H1 (cell line): ENCODE data around the gene SLC9C1. TPM values are rescaled to one million over a fixed set of nuclear protein-coding genes. Genes with fewer than 3 reads are reported as not detected.

Source experiments
- CTCF ChIA-PET: fragments of 300-600 bp; sonication (Branson Sonifier 250); formaldehyde crosslinking; loops from one replicate; lab custom pipeline; 2021; ENCODE audit not compliant: partially characterized antibody; lab: Charles Lee
- POLR2A ChIA-PET: fragments of 300-600 bp; sonication (Branson Sonifier 250); formaldehyde crosslinking; loops from one replicate; lab custom pipeline; 2021; ENCODE audit warnings: inconsistent platforms; ENCODE audit not compliant: partially characterized antibody; lab: Charles Lee
- DNase-seq, 2 experiments: peaks; one replicate each; pipeline versions ENCODE4 v3.0.0 to v3.0.0-alpha.2; 2010 to 2022; ENCODE audit warnings: low spot score in 2 of 2, low read depth in 1 of 2, mixed read lengths in 1 of 2
- FAIRE-seq: peaks from 2 replicates; lab custom pipeline; 2011; peaks lifted over from hg19 to GRCh38; lab: Jason Lieb, UNC
- H2AFZ ChIP-seq: 2 replicates; pipeline ENCODE4 v1.8.1; 2012; ENCODE audit warnings: low read length, inconsistent platforms
- H2AK5ac ChIP-seq: 2 replicates; pipeline ENCODE4 v1.6.1; 2013; ENCODE audit warnings: low read depth, low read length
- H2BK120ac ChIP-seq: replicated peaks from 2 replicates; pipeline ENCODE3; 2013; ENCODE audit warnings: low read depth, low read length, inconsistent platforms
- H2BK12ac ChIP-seq: 2 replicates; pipeline ENCODE4 v1.6.1; 2013; ENCODE audit warnings: low read depth, low read length
- H2BK15ac ChIP-seq: 2 replicates; pipeline ENCODE4 v1.6.1; 2013; ENCODE audit warnings: low read length
- H2BK20ac ChIP-seq: 2 replicates; pipeline ENCODE4 v1.6.1; 2013; ENCODE audit warnings: low read length
- H2BK5ac ChIP-seq: 2 replicates; pipeline ENCODE4 v1.6.1; 2013; ENCODE audit warnings: low read depth, low read length
- H3K14ac ChIP-seq: 2 replicates; pipeline ENCODE4 v1.6.1; 2013; ENCODE audit warnings: inconsistent platforms; ENCODE audit not compliant: insufficient read length
- H3K18ac ChIP-seq: 2 replicates; pipeline ENCODE4 v1.6.1; 2013; ENCODE audit warnings: low read length; ENCODE audit errors: extremely low read depth
- H3K23ac ChIP-seq: 2 replicates; pipeline ENCODE4 v1.6.1; 2013; ENCODE audit warnings: inconsistent platforms; ENCODE audit not compliant: insufficient read length
- H3K23me2 ChIP-seq: 2 replicates; pipeline ENCODE4 v1.6.1; 2013; ENCODE audit warnings: low read depth, low read length
- H3K27ac ChIP-seq: 2 replicates; pipeline ENCODE4 v1.6.1; 2011; ENCODE audit warnings: low read depth, low read length, inconsistent platforms
- H3K27me3 ChIP-seq, 4 experiments: replicated peaks in 1 of 4; 1 replicate in 1 of 4; 2 replicates in 3 of 4; pipeline versions ENCODE4 v1.6.1 to v1.8.1; 2011 to 2013; ENCODE audit warnings: low read length in 3 of 4, mild to moderate bottlenecking in 3 of 4, inconsistent platforms in 2 of 4, mixed read lengths in 2 of 4, moderate library complexity in 1 of 4; ENCODE audit not compliant: control insufficient read depth in 3 of 4, insufficient read depth in 3 of 4; ENCODE audit errors: extremely low read depth in 1 of 4
- H3K36me3 ChIP-seq, 4 experiments: 2 replicates each; pipeline versions ENCODE4 v1.6.1 to v1.8.1; 2011 to 2013; ENCODE audit warnings: mild to moderate bottlenecking in 4 of 4, low read length in 3 of 4, moderate library complexity in 2 of 4, control low read depth in 1 of 4, inconsistent platforms in 1 of 4; ENCODE audit not compliant: insufficient read depth in 4 of 4, control insufficient read depth in 2 of 4
- H3K4ac ChIP-seq: replicated peaks from 2 replicates; pipeline ENCODE3; 2013; ENCODE audit warnings: low read length, low read depth, mixed read lengths, inconsistent platforms; ENCODE audit not compliant: insufficient read length
- H3K4me1 ChIP-seq, 4 experiments: replicated peaks in 1 of 4; 1 replicate in 1 of 4; 2 replicates in 3 of 4; pipeline versions ENCODE4 v1.6.1 to v1.8.1; 2011 to 2013; ENCODE audit warnings: low read length in 3 of 4, inconsistent platforms in 2 of 4, mixed read lengths in 1 of 4; ENCODE audit not compliant: insufficient read depth in 4 of 4, control insufficient read depth in 3 of 4
- H3K4me2 ChIP-seq, 2 experiments: 2 replicates each; pipeline versions ENCODE4 v1.6.1 to v1.8.1; 2011 to 2013; ENCODE audit warnings: low read depth in 2 of 2, low read length in 2 of 2, control low read depth in 1 of 2, inconsistent platforms in 1 of 2, mild to moderate bottlenecking in 1 of 2; ENCODE audit not compliant: insufficient read depth in 1 of 2
- H3K4me3 ChIP-seq, 4 experiments: fragments of 200-600, 300-600 bp in 1 of 4; sonication (generic), shearing (Covaris generic), sonication (Bioruptor Twin) in 1 of 4; 2 replicates each; pipeline versions ENCODE4 v1.5.1 to v1.8.1; 2011 to 2016; ENCODE audit warnings: low read length in 4 of 4, low read depth in 3 of 4, control low read depth in 2 of 4, inconsistent platforms in 2 of 4, mild to moderate bottlenecking in 2 of 4, mixed read lengths in 1 of 4, moderate library complexity in 1 of 4; ENCODE audit not compliant: insufficient read depth in 2 of 4; ENCODE audit errors: extremely low read depth in 1 of 4
- H3K56ac ChIP-seq: replicated peaks from 2 replicates; pipeline ENCODE3; 2013; ENCODE audit warnings: low read depth, mild to moderate bottlenecking, mixed read lengths, low read length, inconsistent platforms; ENCODE audit not compliant: insufficient read length
- H3K79me1 ChIP-seq: 2 replicates; pipeline ENCODE4 v1.6.1; 2013; ENCODE audit warnings: low read depth, low read length, control low read depth
- H3K79me2 ChIP-seq, 2 experiments: 2 replicates each; pipeline versions ENCODE4 v1.6.1 to v1.8.1; 2012 to 2013; ENCODE audit warnings: low read length in 2 of 2, mild to moderate bottlenecking in 2 of 2, inconsistent platforms in 1 of 2; ENCODE audit not compliant: insufficient read depth in 2 of 2, control insufficient read depth in 1 of 2
- H3K9ac ChIP-seq, 4 experiments: replicated peaks in 1 of 4; 1 replicate in 1 of 4; 2 replicates in 3 of 4; pipeline versions ENCODE4 v1.6.1 to v1.8.1; 2011 to 2013; ENCODE audit warnings: low read depth in 3 of 4, low read length in 3 of 4, control low read depth in 2 of 4, mild to moderate bottlenecking in 2 of 4, moderate library complexity in 2 of 4, inconsistent platforms in 1 of 4; ENCODE audit errors: extremely low read depth in 1 of 4
- H3K9me3 ChIP-seq, 2 experiments: 2 replicates each; pipeline versions ENCODE4 v1.6.1 to v1.8.1; 2012 to 2013; ENCODE audit warnings: mild to moderate bottlenecking in 2 of 2, moderate library complexity in 2 of 2, control low read depth in 1 of 2, inconsistent platforms in 1 of 2, low read depth in 1 of 2, low read length in 1 of 2, mixed read lengths in 1 of 2; ENCODE audit not compliant: insufficient read depth in 2 of 2
- H4K20me1 ChIP-seq, 2 experiments: replicated peaks in 1 of 2; 2 replicates each; pipeline versions ENCODE3 to v1.8.1; 2011 to 2013; ENCODE audit warnings: inconsistent platforms in 2 of 2, low read length in 2 of 2, mild to moderate bottlenecking in 1 of 2; ENCODE audit not compliant: insufficient read depth in 2 of 2, control insufficient read depth in 1 of 2
- H4K5ac ChIP-seq: 2 replicates; pipeline ENCODE4 v1.6.1; 2013; ENCODE audit warnings: low read length, low read depth, mixed read lengths, inconsistent platforms; ENCODE audit not compliant: insufficient read length
- H4K8ac ChIP-seq: 2 replicates; pipeline ENCODE4 v1.8.0; 2013; ENCODE audit warnings: mild to moderate bottlenecking, moderate library complexity, low read length, inconsistent platforms; ENCODE audit not compliant: insufficient read depth; ENCODE audit errors: extremely low read depth
- H4K91ac ChIP-seq: replicated peaks from 2 replicates; pipeline ENCODE3; 2013; ENCODE audit warnings: low read length, mixed read lengths, inconsistent platforms; ENCODE audit not compliant: insufficient read length
- ASH2L ChIP-seq: fragments of 200-600, 300-600 bp; sonication (generic); IDR thresholded peaks from one replicate; pipeline ENCODE4 v1.7.1; 2017; ENCODE audit warnings: low read length
- BRCA1 ChIP-seq: IDR thresholded peaks from 2 replicates; pipeline ENCODE4 v1.6.1; 2012; ENCODE audit warnings: low read depth, low read length, improper control_type of control experiment
- CHD1 ChIP-seq: IDR thresholded peaks from 2 replicates; pipeline ENCODE4 v1.6.1; 2012; ENCODE audit warnings: low read depth, low read length, improper control_type of control experiment
- EGR1 ChIP-seq: IDR thresholded peaks from 2 replicates; pipeline ENCODE4 v1.6.1; 2011; ENCODE audit warnings: low read depth, low read length, borderline replicate concordance
- JUND ChIP-seq: IDR thresholded peaks from 2 replicates; pipeline ENCODE4 v1.6.1; 2011; ENCODE audit warnings: mild to moderate bottlenecking, improper control_type of control experiment, low read length
- KDM5A ChIP-seq: fragments of 200-600 bp; IDR thresholded peaks from 2 replicates; pipeline ENCODE4 v1.7.1; 2012; ENCODE audit warnings: mild to moderate bottlenecking, low read length, inconsistent platforms, mixed read lengths
- POU5F1 ChIP-seq: IDR thresholded peaks from 2 replicates; pipeline ENCODE4 v1.6.1; 2011; ENCODE audit warnings: low read depth, mild to moderate bottlenecking, low read length, moderate library complexity
- RBBP5 ChIP-seq: IDR thresholded peaks from 2 replicates; pipeline ENCODE4 v1.7.1; 2012; ENCODE audit warnings: low read depth, mild to moderate bottlenecking, inconsistent platforms, low read length, moderate library complexity, borderline replicate concordance
- TBP ChIP-seq: IDR thresholded peaks from 2 replicates; pipeline ENCODE4 v1.6.1; 2011; ENCODE audit warnings: low read depth, low read length, improper control_type of control experiment
- TCF12 ChIP-seq: IDR thresholded peaks from 2 replicates; pipeline ENCODE4 v1.6.1; 2011; ENCODE audit warnings: low read depth, mild to moderate bottlenecking, low read length
- WGBS, 2 experiments: shearing (Covaris generic) in 1 of 2; methylation state at CpG; one replicate each; pipeline versions ENCODE4 v1.1.6 to v1.1.7; 2013 to 2015; ENCODE audit warnings: low lambda C conversion rate in 2 of 2, mixed read lengths in 2 of 2, inconsistent platforms in 1 of 2, low coverage in 1 of 2, missing lambda C conversion rate in 1 of 2; ENCODE audit not compliant: insufficient replicate concordance in 2 of 2, insufficient coverage in 1 of 2, insufficient read length in 1 of 2; ENCODE audit errors: extremely low coverage in 1 of 2, missing lambda C conversion rate in 1 of 2; 5-methylcytosine and 5-hydroxymethylcytosine counted together
- polyA plus RNA-seq, 7 experiments: library from polyadenylated mRNA; depleted of rRNA in 3 of 7; stranded (reverse) in 5 of 7; unstranded in 2 of 7; fragments of >200 nt in 5 of 7; fragments of 200-250 nt in 2 of 7; gene quantifications; 1 replicate in 5 of 7; 2 replicates in 1 of 7; 4 replicates in 1 of 7; pipeline versions ENCODE4 v1.2.1 to v1.2.3, GENCODE V29; 2011 to 2013; ENCODE audit warnings: missing spikeins in 2 of 7, mixed read lengths in 2 of 7
- total RNA-seq: library from RNA; stranded (reverse); fragmentation: NEBNext Ultra II Directional; extraction: Animal tissue kit (Norgen Biotek cat#: 25700); gene quantifications from 2 replicates; pipeline ENCODE4 v1.2.1, GENCODE V29; 2021
- TF ChIP-seq, protein P1 (sequence below): IDR thresholded peaks from 2 replicates; pipeline ENCODE4 v1.6.1; 2011; ENCODE audit warnings: low read length, improper control_type of control experiment

SLC9C1 gene
- total and polyA plus RNA-seq, 2 of the 8 experiments (the other 6 are each of a cell fraction or from before 2014, with no cell fraction given): 0.15 to 0.24 TPM

DNA sequence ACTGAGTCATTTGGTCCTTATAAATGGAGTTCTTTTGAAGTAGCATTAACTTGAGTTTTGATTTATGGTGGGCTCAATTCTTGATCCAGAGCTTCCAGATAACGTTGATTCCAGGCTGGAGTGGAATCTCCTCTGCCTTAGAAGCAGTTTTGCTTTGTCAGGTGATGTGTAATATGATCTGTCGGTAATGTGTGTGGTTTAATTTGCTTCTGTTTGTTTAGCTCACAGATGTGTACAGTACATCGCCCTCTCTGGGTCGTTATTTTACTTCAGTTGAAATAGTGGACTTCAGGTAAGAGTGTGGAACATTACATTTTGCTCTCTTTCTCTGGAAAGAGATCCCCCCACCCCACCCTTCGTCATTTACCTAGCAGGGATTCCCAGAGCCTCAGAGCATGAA is 184.7 kb downstream of the SLC9C1 start:
- Histone ChIP-seq H3K9ac (no peak overlapping the region), H4K91ac (no peak overlapping the region), H3K23ac (no peak overlapping the region), H2BK15ac (no peak overlapping the region), H4K8ac (no peak overlapping the region), H3K56ac (no peak overlapping the region), H3K36me3 (peaks cover 0 to 3% (median 1%) of the 10 kb centered on the region in 4 experiments; a peak in 5 of 8 replicates), H3K79me2 (no peaks in the 10 kb centered on the region), H3K27me3 (no peaks in the 10 kb centered on the region), H3K14ac (no peak overlapping the region), H2BK20ac (no peak overlapping the region), H3K9me3 (no peaks in the 10 kb centered on the region), H3K4me1 (peaks cover 0 to 5% (median 0%) of the 10 kb centered on the region in 4 experiments; a peak in 1 of 7 replicates), H3K4ac (no peak overlapping the region), H2BK12ac (no peak overlapping the region), H4K20me1 (no peaks in the 10 kb centered on the region), H2BK5ac (no peak overlapping the region), H3K79me1 (no peaks in the 10 kb centered on the region), H2AFZ (no peak overlapping the region), H3K27ac (no peak overlapping the region), H3K4me3 (no peak overlapping the region), H4K5ac (no peak overlapping the region), H3K23me2 (no peaks in the 10 kb centered on the region), H2BK120ac (no peak overlapping the region)
- 91% methylated on average over 5 of the region's 5 CpGs; no CpG with 5 or more reads in 1 of the 2 experiments for WGBS, 2 experiments
- POLR2A ChIA-PET: no interaction called here
- DNase-seq: no peak
- CTCF ChIA-PET: interaction anchor here (0.9 to 3.9 kb wide), 10 partner anchors 8 to 409 kb away, joined by 3 to 31 read pairs (median 4); partner anchors contain the start of gene SLC9C1
- FAIRE-seq: no peak
- no peak for TF ChIP-seq JUND
- no peak for TF ChIP-seq CHD1
- no peak for TF ChIP-seq TCF12
- no peak for TF ChIP-seq EGR1
- no peak for TF ChIP-seq TBP
- no peak for TF ChIP-seq ASH2L
- no peak for TF ChIP-seq KDM5A
- TF ChIP-seq RBBP5: no peak
- TF ChIP-seq, protein P1, sequence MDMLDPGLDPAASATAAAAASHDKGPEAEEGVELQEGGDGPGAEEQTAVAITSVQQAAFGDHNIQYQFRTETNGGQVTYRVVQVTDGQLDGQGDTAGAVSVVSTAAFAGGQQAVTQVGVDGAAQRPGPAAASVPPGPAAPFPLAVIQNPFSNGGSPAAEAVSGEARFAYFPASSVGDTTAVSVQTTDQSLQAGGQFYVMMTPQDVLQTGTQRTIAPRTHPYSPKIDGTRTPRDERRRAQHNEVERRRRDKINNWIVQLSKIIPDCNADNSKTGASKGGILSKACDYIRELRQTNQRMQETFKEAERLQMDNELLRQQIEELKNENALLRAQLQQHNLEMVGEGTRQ: no peak
- TF ChIP-seq BRCA1: no peak
- TF ChIP-seq POU5F1: no peak
- TF ChIP-seq, all 59 proteins: peak for 0
- Histone ChIP-seq H2AK5ac (no peak overlapping the region), H3K18ac (no peak overlapping the region), H3K4me2 (no peak overlapping the region)
